Stimulated activated CD4-positive, alpha-beta T cell treated with anti-CD3 and anti-CD28 coated beads, TNF-alpha, amount 100 ng/mL, for 24 hours (primary cell): Measurements from ENCODE around the gene PRKCE.
"Not testable (repeated sequence)": the region's sequence is repeated elsewhere in the genome, so short reads cannot be mapped to it uniquely, and the experiment has no call there.

ENCODE experiments used
- DNase-seq, 3 experiments: peaks; one replicate each; pipeline ENCODE4 v3.0.0-alpha.2; 2020; ENCODE audit warnings: low read depth in 3 of 3

The PRKCE gene

GRCh38 chr2:46193356-46193755 is 541.9 kb downstream of the PRKCE start:
- DNase-seq: no peak

GRCh38 chr2:46193855-46194254 is 542.4 kb downstream of the PRKCE start:
- DNase-seq: no peak

- no peak for DNase-seq
These were observed 543.4 kb downstream of the PRKCE start for GRCh38 chr2:46194856-46195255.

GRCh38 chr2:46195819-46196218 is 544.3 kb downstream of the PRKCE start:
- DNase-seq: no peak

- no peak for DNase-seq
These were observed 545.5 kb downstream of the PRKCE start for GRCh38 chr2:46196871-46197462.

- DNase-seq: no peak
These were observed 546.2 kb downstream of the PRKCE start for GRCh38 chr2:46197672-46198071.

- DNase-seq: no peak
These were observed 546.8 kb downstream of the PRKCE start for GRCh38 chr2:46198164-46198883.

GRCh38 chr2:46198966-46199365 is 547.5 kb downstream of the PRKCE start:
- no peak for DNase-seq

- DNase-seq: no peak
These were observed 548.7 kb downstream of the PRKCE start for GRCh38 chr2:46200100-46200690.

- DNase-seq: no peak
These were observed 549.6 kb downstream of the PRKCE start for GRCh38 chr2:46200861-46201605.

- no peak for DNase-seq
These were observed 551.0 kb downstream of the PRKCE start for GRCh38 chr2:46202453-46202852.

- DNase-seq: no peak
These were observed 551.5 kb downstream of the PRKCE start for GRCh38 chr2:46202987-46203386.

GRCh38 chr2:46203636-46204035 is 552.2 kb downstream of the PRKCE start:
- not testable (repeated sequence) for DNase-seq

GRCh38 chr2:46207591-46207990 is 556.1 kb downstream of the PRKCE start:
- no peak for DNase-seq

GRCh38 chr2:46208766-46209165 is 557.3 kb downstream of the PRKCE start:
- DNase-seq: no peak

GRCh38 chr2:46210063-46210462 is 558.6 kb downstream of the PRKCE start:
- no peak for DNase-seq

- DNase-seq: no peak
These were observed 560.0 kb downstream of the PRKCE start for GRCh38 chr2:46211461-46211860.

GRCh38 chr2:46213906-46214305 is 562.4 kb downstream of the PRKCE start:
- DNase-seq: no peak

GRCh38 chr2:46216213-46216612 is 564.7 kb downstream of the PRKCE start:
- DNase-seq: no peak

GRCh38 chr2:46223514-46223913 is 572.0 kb downstream of the PRKCE start:
- not testable (repeated sequence) for DNase-seq

GRCh38 chr2:46225150-46225625 is 573.7 kb downstream of the PRKCE start:
- DNase-seq: no peak

- no peak for DNase-seq
These were observed 574.3 kb downstream of the PRKCE start for GRCh38 chr2:46225730-46226129.
